ENCODE results near the gene TFAP2D.

The TFAP2D gene
- 0 reads per million in 3 experiments for total RNA-seq

GRCh38 chr6:50713226-50713625, at the start of gene TFAP2D:
TFAP2D (plus strand) TSS chr6:50713526; CDS start chr6:50714056, 530 bp downstream.
- DNase-seq = no peak

DNA sequence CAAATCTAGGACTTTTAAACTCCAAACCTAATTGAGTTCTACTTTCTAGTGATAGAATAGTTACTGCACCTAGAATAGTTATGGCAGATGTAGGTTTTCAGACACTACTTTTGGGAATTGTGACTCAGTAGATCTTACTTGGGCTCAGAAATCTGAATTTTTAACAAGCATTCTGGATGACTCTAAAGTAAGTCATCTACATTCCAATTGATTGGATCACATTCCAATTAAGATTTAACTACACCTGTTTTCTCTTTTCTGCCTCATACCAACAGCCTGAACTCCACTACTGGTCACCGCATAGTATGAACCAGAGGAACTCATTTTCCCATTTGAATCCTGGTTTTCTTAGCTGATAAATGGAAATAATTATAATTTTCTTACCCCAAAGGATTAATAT, 49.5 kb upstream of the TFAP2D start:
- DNase-seq = no peak

- DNase-seq = no peak
Observed at GRCh38 chr6:50666089-50666488, 47.2 kb upstream of the TFAP2D start.

DNA sequence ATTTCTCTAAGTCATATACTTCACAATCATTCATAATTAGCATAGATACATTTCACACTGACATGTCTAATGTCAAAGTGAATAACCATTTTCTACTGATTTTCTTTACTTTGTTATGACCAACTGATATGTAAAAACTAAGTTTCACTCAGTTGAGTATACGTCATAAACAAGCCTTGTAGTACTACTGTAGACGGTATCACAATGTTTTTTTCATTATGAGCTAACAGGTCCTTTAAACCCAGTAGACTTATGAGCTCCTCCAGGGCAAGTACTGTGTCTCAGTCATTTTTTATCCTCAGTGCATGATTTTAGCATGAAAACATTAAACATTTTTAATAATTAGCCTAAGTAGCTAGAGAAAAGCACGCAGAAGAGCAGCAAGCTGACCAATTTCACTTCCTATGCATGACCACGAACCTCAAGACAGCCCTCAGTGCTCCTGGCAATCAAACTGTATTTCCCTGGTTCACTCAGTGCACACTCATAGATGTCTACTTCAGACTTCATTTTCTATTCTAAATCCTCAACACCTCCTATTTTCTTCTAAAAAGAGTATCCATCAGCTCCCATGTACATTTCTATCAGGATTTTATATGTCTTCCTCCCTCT, 32.0 kb upstream of the TFAP2D start:
- no peak for DNase-seq

GRCh38 chr6:50689210-50689609, 24.1 kb upstream of the TFAP2D start:
- no peak for DNase-seq

- no peak for DNase-seq
Observed at GRCh38 chr6:50691814-50692495, 21.4 kb upstream of the TFAP2D start.

DNA sequence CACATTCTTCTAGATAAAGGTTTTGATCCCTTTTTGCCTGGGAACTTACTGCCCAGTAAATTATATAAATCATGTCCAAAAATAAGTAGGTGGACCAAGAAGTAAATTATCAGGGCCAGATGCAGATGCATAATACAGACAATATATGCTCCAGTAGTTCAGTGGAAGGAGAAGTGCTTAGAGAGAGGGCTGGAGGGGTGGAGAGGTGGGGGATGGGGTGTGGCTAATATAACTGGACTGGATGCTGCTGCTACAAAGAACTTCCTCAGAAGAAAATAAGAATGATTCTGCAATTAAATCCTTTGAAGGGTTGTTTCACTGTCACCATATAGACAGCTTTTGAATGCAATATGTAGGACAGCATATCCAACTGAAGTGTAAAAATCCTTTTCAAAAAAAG, 14.8 kb upstream of the TFAP2D start:
- DNase-seq = no peak

GRCh38 chr6:50699051-50699775, 14.1 kb upstream of the TFAP2D start:
- DNase-seq = no peak

DNA sequence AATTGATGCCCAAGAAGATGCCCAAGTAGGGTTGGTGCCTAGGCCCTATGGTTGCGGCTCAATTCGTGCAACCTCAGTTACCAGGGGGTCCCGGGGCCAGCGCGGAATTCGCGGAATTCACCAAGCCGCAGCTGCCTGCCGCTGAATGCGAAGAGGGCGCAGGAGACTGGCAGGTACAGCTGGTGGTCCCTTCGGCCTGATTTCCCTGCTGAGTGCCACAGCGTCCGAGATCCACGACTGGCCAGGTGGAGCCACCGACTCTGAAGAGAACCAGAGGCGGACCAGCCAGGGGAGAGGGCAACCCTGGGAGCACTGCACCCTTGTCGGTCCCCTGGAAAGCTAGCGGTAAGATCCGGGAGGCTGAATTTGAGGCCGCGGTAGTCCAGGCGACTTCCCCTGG, 6.8 kb upstream of the TFAP2D start:
- no peak for DNase-seq

DNA sequence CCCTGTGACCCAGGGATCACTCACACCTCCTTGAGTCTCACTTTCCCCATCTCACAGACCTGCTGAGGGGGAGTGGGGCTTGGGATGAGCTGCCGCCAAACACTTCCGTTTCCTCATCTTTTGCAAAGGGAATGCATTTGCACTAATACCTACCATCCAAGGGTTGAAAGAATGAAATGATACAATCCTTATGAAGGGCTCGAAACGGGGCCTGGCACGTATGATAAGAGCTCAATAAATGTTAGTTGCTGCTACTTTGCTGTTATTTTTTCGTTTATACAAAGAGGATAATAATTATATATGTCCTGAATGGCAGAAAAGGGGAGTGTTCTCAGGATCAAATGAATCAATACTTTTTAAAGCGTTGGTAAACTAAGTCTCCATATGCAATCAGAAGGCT, 6.1 kb upstream of the TFAP2D start:
- DNase-seq = no peak

GRCh38 chr6:50707652-50708300, 5.5 kb upstream of the TFAP2D start:
- no peak for DNase-seq

DNA sequence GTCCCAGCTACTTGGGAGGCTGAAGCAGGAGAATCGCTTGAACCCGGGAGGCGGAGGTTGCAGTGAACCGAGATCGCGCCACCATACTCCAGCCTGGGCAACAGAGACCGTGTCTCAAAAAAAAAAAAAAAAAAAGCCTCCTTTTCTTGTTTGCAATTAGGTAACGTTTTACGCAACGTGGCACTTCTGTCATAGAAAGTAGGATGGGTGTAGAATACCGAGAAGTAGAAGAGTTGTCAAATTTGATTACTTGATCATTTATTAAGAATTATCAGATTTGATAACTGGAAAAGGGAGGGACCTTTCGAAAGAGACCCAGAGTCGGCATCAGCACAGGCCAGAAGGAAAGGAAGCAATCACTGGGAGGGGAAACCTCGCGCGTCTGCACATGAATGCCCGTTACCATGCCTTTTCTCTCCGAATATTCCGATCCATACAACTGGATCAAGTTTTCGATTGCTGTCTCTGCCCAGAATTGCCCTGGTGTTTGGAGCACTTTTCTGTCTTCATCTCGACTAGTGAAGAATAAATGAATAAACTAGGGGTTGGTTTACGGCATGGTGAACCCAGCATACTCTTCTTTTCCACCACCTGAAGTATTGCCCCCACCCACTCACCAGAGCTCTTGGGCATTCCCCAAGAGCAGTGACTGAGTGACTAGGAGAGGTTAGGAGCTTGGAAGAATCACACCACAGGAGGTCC, 4.5 kb upstream of the TFAP2D start:
- DNase-seq = no peak

- DNase-seq = no peak
Observed at GRCh38 chr6:50709366-50709734, 4.0 kb upstream of the TFAP2D start.

DNA sequence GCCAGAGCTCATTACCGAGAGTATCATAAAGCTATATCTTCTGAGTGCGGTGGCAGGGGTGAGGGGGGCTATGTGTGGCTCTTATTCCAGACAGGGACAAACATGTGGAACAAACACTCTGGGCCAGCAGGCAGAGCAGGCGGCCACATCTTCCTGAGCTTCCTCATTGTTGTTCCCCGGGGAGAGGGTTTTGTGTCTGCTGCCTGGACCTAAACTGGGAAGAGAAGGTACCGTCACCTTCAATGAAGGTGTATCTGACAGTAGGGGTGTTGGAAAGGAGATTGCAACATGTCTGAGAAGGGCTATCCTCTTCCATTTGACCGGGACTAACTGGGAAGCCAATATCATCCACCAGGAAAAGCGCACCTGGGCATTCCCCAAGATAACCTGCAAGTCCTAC, 1.6 kb upstream of the TFAP2D start:
- DNase-seq = no peak

DNA sequence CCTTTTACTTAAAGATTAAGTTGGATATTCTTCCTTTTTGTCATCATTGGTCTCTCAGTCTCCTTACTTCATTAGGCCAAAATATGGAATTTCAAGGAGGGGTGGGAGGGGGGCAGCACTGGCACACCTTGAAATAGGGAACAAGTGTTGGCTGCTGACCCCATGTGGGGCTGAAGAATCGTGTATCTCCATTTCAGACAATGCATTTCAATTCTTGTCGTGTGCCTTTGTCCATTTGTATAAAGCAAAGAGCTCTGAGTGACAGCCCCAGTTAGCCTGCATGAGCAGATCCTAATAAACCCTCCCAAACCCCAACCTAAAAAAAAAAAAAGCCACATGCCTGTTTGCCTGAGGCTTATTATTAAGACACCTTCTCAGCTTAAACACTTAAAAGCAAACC, 1.0 kb upstream of the TFAP2D start:
- no peak for DNase-seq

GRCh38 chr6:50713977-50714486, 706 bp downstream of the TFAP2D start:
- no peak for DNase-seq

- no peak for DNase-seq
Observed at GRCh38 chr6:50714487-50715379, 1.4 kb downstream of the TFAP2D start.

DNA sequence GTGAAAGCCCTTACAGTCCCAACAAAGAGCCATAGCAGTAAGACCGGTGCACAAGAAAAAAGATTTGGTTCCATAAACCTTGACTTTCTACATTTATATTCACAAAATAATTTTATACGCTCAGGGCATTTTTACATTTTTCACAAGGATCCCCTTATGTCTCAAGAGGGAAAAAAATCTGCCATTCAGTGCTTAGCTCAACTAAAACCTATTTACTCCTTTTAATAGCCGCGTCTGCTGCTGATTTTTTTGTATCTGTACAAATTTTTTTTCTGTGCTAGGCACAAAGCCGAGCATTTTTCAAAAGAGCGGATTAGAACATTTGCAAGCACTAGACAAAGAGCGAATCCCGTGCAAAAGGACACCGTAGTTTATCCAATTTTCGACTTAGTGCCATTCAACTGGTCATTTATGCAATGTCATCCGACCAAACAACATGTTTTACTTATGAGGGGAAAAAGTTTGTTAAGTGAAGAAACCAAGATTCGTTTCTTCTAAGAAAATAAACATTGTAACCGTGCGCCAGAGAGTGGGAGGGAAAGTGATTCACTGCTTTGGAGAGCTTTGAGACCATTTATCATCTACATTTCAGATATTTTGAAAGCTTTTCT, 3.7 kb downstream of the TFAP2D start:
- no peak for DNase-seq

GRCh38 chr6:50717734-50718457, 4.6 kb downstream of the TFAP2D start:
- no peak for DNase-seq

DNA sequence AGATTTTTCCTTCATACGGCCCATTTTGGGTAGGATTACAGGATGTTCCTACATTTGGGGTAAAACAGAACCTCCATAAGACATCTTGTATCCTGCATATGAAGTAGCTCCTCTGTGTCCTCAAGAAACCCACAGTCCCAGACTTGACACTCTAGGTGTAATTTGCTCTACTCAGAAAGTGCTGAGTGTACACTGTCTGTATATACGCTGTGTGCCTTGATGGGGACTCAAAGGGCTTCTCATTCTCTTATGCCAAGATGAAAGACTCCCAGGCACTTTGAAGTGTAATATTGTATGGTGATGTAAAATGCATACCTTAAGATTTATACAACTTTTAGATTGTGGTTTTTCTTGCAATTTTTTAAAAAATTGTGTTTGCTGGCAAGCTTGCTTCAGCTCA, 5.2 kb downstream of the TFAP2D start:
- DNase-seq = no peak

GRCh38 chr6:50720623-50721022, 7.3 kb downstream of the TFAP2D start:
- no peak for DNase-seq

Measured in central memory CD4-positive, alpha-beta T cell (primary cell).